GM12878 (cell line): ENCODE data around the gene NKIRAS2.

Experiments
- CREB1 ChIP-seq: IDR thresholded peaks from 2 replicates; pipeline ENCODE4 v1.6.1; 2012; ENCODE audit warnings: low read depth, mild to moderate bottlenecking, inconsistent platforms
- POLR2AphosphoS5 ChIP-seq: IDR thresholded peaks from 2 replicates; pipeline ENCODE4 v1.6.1; 2011; ENCODE audit warnings: mild to moderate bottlenecking, low read length, inconsistent platforms
- REST ChIP-seq: IDR thresholded peaks from 2 replicates; pipeline ENCODE4 v1.6.1; 2012; ENCODE audit warnings: mild to moderate bottlenecking, low read depth, low read length
- SMC3 ChIP-seq: IDR thresholded peaks from 2 replicates; pipeline ENCODE4 v1.6.1; 2011; ENCODE audit warnings: low read length, improper control_type of control experiment, borderline replicate concordance
- TF ChIP-seq, protein P1 (sequence below), 3 experiments: IDR thresholded peaks in 2 of 3; conservative IDR thresholded peaks in 1 of 3; 2 replicates each; pipeline ENCODE4 v1.5.1; 2011; ENCODE audit warnings: low read depth in 3 of 3, low read length in 3 of 3, mild to moderate bottlenecking in 3 of 3, control low read depth in 2 of 3, moderate library complexity in 2 of 3, inconsistent platforms in 1 of 3, mixed read lengths in 1 of 3; ENCODE audit not compliant: control insufficient read depth in 2 of 3, insufficient read depth in 1 of 3; ENCODE audit errors: extremely low read depth in 1 of 3

DNA sequence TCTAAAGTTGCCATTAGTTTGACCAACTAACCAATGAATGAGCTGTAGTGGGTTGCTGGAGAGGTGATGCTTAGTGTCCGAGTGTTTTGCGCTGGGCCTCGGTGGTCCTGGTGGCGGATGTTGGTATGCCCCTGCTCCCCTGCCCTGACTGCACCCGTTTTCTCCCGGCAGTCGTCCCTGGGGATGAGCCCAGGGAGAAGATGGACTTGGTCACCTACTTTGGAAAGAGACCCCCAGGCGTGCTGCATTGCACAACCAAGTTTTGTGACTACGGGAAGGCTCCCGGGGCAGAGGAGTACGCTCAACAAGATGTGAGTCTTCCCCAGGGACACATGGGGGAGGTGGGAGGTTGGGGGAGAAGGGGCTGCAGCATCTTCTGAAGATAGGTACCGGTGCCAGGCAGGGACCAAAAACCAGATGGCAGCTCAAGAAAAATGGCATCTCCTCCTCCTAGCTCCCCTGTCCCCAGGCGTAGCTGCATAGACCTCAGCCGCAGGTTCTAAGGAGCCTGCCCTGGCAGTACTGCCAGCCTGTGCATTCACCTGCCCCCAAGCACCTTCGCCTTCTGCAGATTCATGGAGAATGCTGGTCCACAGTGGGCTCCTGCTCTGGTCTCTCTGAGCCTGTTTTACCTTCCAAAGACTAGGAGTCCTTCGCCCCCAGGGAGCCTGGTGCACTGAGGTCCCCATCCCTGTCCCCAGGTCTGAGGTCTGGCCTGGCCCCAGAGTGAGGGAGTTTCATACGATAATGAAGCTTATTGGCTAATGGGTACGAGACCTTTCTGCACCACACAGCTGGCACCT is 48.0 kb upstream of the NKIRAS2 start:
- no peak; the same call in 1 of the 2 replicates for TF ChIP-seq POLR2AphosphoS5
- TF ChIP-seq CREB1: no peak
- TF ChIP-seq, protein P1, sequence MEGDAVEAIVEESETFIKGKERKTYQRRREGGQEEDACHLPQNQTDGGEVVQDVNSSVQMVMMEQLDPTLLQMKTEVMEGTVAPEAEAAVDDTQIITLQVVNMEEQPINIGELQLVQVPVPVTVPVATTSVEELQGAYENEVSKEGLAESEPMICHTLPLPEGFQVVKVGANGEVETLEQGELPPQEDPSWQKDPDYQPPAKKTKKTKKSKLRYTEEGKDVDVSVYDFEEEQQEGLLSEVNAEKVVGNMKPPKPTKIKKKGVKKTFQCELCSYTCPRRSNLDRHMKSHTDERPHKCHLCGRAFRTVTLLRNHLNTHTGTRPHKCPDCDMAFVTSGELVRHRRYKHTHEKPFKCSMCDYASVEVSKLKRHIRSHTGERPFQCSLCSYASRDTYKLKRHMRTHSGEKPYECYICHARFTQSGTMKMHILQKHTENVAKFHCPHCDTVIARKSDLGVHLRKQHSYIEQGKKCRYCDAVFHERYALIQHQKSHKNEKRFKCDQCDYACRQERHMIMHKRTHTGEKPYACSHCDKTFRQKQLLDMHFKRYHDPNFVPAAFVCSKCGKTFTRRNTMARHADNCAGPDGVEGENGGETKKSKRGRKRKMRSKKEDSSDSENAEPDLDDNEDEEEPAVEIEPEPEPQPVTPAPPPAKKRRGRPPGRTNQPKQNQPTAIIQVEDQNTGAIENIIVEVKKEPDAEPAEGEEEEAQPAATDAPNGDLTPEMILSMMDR (IDR thresholded peaks at IDR 0.05 in 2 of 3, conservative IDR thresholded peaks at IDR 0.05 in 1 of 3; ENCODE audit: control insufficient read depth in 2 of 3, extremely low read depth in 1 of 3, insufficient read depth in 1 of 3, low read depth in 3 of 3, low read length in 3 of 3): no peak
- no peak for TF ChIP-seq SMC3
- TF ChIP-seq REST: no peak
